GM21825 (cell line): ENCODE measurements around the gene MALSU1.
"Not testable (repeated sequence)": the region's sequence is repeated elsewhere in the genome, so short reads cannot be mapped to it uniquely, and the experiment has no call there.

Source experiments
- ATAC-seq: cut with Tn5 transposase; IDR thresholded peaks from one replicate; pipeline ENCODE4 v1.9.1; 2021; ENCODE audit warnings: mild to moderate bottlenecking, moderate library complexity; ENCODE audit not compliant: unreplicated experiment

Gene MALSU1

DNA sequence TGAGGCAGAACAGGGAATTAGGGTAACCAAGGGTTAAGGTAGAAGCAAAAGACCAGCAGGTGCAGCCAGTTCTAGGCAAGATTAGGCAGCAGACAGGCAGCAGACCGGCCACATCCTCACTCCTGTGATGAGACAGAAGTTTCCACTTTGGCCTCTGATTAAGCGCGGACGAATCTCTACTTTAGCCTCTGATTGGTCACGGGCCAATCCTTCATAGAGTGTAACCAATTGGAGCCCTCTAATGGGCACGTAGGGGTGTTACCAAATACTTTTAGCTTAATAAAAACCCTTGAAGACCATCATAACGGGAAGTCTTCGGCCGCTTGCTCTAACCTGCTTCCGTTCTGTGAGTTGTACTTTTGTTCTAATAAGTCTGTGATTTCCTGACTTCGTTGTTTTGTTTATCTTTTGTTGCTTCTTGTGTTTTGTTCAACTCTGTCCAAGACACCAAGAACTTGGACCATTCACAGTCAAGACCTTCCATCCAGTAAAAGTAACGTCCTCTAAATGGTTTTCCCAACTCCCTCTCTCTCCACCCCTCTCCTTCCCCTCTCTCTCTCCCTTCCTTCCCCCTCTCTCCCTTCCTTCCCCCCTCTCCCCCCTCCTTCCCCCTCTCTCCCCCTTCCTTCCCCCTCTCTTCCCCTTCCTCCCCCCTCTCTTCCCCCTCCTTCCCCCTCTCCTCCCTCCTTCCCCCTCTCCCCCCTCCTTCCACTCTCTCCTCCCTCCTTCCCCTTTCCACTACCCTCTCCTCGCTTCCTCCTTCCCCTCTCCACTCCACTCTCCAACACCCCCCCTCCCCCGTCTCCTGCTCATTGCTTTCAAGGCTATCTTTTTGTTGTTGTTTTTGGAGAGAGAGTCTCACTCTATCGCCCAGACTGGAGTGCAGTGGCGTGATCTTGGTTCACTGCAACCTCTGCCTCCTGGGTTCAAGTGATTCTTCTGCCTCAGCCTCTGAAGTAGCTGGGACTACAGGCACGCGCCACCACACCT lies 13.2 kb upstream of the MALSU1 start:
- no peak for ATAC-seq

GRCh38 chr7:23287612-23288011 lies 11.5 kb upstream of the MALSU1 start:
- ATAC-seq: no peak

- no peak for ATAC-seq
Observed at GRCh38 chr7:23290993-23291392, 8.1 kb upstream of the MALSU1 start.

DNA sequence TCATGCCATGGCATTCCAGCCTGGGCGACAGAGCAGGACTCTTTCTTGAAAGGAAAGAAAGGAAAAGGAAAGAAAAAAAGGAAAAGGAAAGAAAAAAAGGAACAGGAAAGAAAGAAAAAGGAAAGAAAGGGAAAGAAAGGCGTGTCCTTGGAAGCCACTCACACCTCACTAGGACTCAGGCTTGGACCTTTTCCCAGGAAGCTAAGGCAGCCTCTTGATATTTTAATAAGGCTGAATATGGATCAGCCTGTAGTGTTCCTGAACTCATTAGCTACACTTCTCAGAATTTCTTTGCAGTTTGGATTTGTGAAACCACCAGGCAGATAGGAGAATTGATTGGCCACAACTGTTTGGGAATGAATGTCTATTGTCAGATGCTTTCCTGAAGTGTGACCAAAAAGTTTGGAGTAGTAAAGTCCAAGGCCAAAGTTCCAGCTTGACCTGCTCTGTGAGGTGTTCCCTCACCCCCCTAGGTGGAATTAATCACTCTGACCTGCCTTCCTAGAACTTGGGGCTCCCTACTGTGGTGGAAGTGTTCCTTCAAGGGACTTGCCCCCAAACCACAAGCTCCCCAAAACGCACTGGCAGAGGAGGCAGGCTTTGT lies 7.1 kb upstream of the MALSU1 start:
- no peak for ATAC-seq

DNA sequence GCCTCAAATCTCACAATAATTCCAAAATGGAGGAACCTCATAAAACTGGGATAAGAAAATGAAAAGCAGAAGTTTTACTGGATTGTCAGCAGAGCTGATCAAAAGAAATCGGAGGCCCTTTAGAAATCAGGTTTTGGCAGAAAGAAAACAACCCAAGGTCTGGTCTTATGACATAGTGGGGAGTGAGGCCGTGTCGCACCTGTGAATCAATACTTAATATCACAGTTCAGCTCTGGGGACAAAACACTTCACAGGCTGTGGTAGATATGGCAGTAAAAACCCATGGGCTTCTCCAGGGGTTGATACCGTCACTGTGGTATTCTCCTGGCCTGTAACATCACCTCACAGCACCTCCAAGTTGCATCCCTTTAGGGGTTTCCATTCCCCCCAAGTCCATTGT lies 6.5 kb upstream of the MALSU1 start:
- no peak for ATAC-seq

DNA sequence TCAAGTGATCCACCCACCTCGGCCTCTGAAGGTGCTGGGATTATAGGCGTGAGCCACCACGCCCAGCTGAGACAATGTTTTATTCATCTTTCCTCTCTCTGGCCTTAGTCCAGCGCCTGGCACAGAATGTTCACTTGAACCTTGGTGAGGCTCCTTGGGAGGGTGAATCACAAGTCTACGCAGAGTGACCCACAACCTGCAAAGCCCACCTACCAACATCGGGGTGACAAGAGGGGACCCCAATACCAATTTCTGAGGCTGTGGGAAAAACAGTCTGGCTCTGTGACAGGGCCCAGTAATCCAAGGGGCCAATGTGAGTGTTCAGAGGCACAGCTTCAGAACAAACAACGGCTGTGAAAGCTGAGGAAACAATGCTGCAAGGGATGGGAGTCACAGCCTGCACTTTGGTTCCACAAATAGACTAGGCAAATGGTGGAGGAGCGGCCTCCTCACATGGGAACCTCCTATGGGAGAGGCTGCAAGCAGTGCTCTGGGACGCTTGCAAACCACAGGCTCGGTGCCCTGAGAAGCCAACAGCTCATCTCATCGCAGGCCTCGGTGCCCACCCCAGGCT lies 5.6 kb upstream of the MALSU1 start:
- no peak for ATAC-seq

DNA sequence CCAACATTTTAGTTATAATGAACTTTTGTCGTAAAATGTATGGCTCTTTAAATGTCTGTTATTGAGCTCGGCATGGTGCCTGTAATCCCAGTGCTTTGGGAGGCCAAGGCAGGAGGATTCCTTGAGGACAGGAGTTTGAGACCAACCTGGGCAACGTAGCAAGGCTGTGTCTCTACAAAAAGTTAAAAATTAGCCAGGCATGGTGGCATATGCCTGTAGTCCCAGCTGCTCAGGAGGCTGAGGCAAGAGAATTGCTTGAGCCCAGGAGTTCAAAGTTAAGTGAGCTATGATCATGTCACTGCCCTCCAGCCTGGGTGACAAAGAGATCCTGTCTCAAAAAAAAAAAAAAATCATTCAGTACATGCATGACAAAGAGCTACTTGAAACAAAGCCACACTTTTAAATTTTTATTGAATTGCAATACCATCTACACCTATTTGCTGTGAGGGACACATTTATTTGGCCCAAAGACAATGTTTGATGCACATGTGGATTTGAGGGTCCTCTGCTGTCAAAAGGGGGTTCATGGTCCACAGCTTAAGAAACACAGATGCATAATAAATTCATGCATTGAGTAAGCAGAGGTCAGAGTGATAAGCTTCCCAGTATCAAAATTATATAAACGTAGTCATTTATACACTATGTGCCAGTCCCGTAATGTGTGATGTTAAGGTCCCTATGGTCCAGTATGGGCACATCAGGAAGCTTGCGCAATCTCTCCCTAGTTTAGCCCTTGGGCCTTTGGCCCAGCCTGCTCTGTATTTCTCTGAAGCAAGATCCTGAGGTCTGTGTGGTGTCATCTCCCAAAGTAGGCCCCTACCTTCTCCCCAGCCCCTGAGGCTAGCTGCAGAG lies 4.4 kb upstream of the MALSU1 start:
- ATAC-seq: no peak

DNA sequence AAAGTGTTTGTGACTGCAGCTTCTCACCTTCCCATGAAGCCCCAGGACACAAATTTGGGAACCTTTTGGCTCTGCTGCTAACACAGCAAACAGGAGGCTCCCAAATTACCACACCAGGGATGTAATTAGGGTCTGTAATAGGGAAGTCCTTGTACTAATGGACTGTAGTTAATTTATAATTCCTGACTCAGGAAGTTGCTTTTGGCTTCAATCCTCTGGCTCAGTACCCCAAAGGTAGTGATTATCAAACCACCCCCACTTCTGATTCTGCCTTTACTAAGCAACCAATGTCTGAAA lies 3.8 kb upstream of the MALSU1 start:
- no peak for ATAC-seq

GRCh38 chr7:23298141-23298881 lies 828 bp upstream of the MALSU1 start:
- ATAC-seq: no peak

GRCh38 chr7:23299770-23300300 lies 696 bp downstream of the MALSU1 start:
- ATAC-seq: no peak

DNA sequence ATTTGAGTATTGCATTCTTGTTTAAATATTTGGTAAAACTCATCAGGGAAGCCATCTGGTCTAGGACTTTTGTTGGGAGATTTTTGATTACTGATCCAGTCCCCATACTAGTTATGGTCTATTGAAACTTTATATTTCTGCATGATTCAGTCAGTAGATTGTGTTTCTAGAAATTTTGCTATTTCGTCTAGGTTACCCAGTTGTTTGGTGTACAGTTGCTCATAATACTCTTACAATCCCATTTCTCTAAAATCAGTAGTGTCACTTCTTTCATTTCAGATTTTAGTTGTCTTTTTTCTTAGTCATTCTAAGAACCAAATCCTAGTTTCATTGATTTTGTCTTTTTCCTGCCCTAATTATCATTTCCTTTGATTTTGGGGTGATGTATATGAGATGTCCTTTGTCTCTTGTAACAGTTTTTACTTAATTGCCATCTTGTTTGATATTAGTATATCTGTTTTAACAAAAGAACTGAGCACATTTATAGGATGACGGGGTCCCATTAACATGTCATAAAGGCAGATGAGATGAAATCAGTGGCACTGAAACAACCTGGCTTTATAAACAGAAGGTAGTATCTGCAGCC lies 7.9 kb downstream of the MALSU1 start:
- no peak for ATAC-seq

DNA sequence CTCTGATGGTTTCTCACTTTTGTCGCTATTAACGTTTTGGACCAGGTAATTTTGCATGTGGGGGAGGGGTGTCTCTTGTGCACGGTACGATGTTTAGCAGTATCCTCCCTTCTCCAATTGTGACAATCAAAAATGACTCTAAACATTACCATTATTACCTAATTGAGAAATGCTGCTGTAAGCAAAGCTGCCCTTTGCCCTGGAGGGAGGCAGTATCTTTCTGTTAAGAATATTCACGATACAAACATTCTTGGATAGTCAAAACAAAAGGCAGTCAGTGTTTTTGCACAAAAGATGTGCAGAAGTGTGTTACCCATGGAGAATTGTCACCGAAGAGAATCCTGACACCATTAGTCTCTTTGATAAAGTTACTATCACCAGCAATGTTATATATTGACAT lies 9.6 kb downstream of the MALSU1 start:
- no peak for ATAC-seq

GRCh38 chr7:23312141-23312540 lies 13.0 kb downstream of the MALSU1 start:
- ATAC-seq: not testable (repeated sequence)

- no peak for ATAC-seq
Observed at GRCh38 chr7:23315366-23315765, 16.2 kb downstream of the MALSU1 start.

DNA sequence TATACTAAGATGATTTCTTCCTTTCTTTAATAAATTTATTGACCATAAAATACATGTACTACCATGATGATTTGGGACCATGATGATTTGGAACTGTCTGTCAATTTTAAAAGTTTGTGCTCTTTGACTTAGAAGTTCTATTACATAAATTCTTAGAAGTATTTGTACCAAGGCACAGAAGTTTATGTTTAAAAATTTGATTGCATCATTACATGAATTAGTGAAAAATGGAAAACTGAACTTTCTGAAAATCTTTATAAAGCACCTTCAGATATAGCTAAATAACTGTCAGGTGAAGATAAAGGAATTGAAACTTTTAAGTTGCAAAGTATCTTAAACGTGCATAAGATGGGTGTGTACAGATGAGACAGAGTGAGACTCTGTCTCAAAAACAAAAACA lies 32.0 kb downstream of the MALSU1 start:
- ATAC-seq: no peak

DNA sequence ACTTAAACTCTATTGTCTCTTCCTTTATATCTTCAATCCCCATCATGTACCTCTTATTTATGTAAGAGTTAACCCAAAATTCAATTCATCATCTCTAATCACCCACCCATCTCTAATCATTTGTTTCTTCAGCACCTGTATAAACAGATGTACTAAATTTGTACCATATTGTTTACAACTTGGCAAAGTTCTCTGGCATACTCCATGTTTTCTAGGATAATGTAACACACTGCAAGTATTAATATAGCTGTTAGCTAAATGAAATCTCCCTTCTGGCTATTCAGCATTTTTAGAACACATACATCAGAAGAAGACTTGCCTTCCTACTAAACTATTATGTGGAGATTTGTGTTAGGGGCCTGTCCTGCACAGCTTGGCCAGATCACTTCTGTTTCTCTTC lies 33.1 kb downstream of the MALSU1 start:
- no peak for ATAC-seq

- no peak for ATAC-seq
Observed at GRCh38 chr7:23332910-23333612, 33.9 kb downstream of the MALSU1 start.

DNA sequence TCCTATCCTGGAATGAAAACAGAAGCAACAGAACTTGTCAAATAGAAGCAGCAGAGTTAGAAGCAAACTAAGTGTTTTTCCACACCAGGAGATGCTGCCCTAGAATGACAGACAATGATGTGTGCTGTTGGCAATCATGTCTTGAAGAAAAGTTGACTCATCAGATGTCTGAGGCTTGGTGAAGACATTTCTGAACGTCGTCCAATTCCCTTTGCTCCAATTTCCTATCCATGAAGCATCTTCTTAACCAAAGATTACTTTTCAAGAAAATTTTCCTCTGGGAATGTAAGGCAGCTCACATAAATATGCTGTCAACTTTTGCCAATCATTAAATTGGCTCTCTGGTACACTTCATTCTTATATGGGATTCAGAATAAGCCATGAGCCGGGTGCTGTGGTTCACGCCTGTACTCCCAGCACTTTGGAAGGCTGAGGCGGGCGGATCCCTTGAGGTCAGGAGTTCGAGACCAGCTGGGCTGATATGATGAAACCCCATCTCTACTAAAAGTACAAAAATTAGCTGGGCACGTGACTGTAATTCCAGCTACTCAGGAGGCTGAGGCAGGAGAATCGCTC lies 34.6 kb downstream of the MALSU1 start:
- ATAC-seq: no peak

- ATAC-seq: no peak
Observed at GRCh38 chr7:23334482-23335056, 35.4 kb downstream of the MALSU1 start.
